Esophagus squamous epithelium (tissue), 5 donors: Measurements from ENCODE around the gene GNPAT. TPM values are rescaled to one million over a fixed set of nuclear protein-coding genes. Genes with fewer than 3 reads are reported as not detected.

Experiments
- DNase-seq: peaks from one replicate; lab custom pipeline; 2025; lab: John Stamatoyannopoulos, UW
- H3K27ac ChIP-seq, 4 donors: fragments of 200-600 bp; sonication (generic); one replicate each; pipeline ENCODE4 v1.5.1; 2016 to 2019; ENCODE audit warnings: mild to moderate bottlenecking in 1 of 4
- H3K27me3 ChIP-seq, 4 donors: fragments of 200-600 bp; sonication (generic); 1 replicate in 3 of 4; 2 replicates in 1 of 4; pipeline versions ENCODE4 v1.5.1 to v1.6.0; 2017 to 2021; ENCODE audit warnings: antibody characterized with exemption in 1 of 4
- H3K36me3 ChIP-seq, 3 donors: fragments of 200-600 bp; sonication (generic); one replicate each; pipeline ENCODE4 v1.5.1; 2016 to 2019
- H3K4me1 ChIP-seq, 3 donors: fragments of 200-600 bp; sonication (generic); one replicate each; pipeline ENCODE4 v1.5.1; 2017 to 2019
- H3K4me3 ChIP-seq, 4 donors: fragments of 200-600 bp; sonication (generic); 1 replicate in 3 of 4; 2 replicates in 1 of 4; pipeline ENCODE4 v1.5.1; 2016 to 2019; ENCODE audit warnings: mild to moderate bottlenecking in 2 of 4, moderate library complexity in 1 of 4
- H3K9me3 ChIP-seq, 3 donors: fragments of 200-600 bp; sonication (generic); one replicate each; pipeline ENCODE4 v1.5.1; 2016 to 2019
- CTCF ChIP-seq, 6 experiments: fragments of 450-650 bp in 4 of 6; fragments of 200-600 bp in 2 of 6; sonication (generic) in 2 of 6; IDR thresholded peaks; one replicate each; pipeline ENCODE4 v1.5.1; 2016 to 2019; ENCODE audit warnings: antibody characterized with exemption in 6 of 6, mild to moderate bottlenecking in 4 of 6, moderate library complexity in 4 of 6
- POLR2A ChIP-seq, 4 donors: fragments of 450-650 bp; IDR thresholded peaks; one replicate each; pipeline ENCODE4 v1.6.1; 2017; ENCODE audit warnings: antibody characterized with exemption in 4 of 4, mild to moderate bottlenecking in 4 of 4, moderate library complexity in 3 of 4
- WGBS, 2 donors: methylation state at CpG; one replicate each; pipeline ENCODE4 v1.1.5; 2018; 5-methylcytosine and 5-hydroxymethylcytosine counted together
- intact Hi-C: fragments of 100-400 bp; cut with DNase I; formaldehyde crosslinking; loops from one replicate; pipeline ENCODE4 v1.15.0; 2022
- total RNA-seq, 4 donors: library from RNA; depleted of rRNA; stranded (reverse); fragments of >200 nt; gene quantifications; one replicate each; pipeline ENCODE4 v1.1.0, GENCODE V29; 2016
- donor health status: DM: yes; HTN: yes; CAD: no.

The GNPAT gene
- total RNA-seq, 4 donors from 2014 or later = 14.9 to 44.0 (median 25.2) TPM

GRCh38 chr1:231279081-231279480, 38.1 kb downstream of the GNPAT start:
- no peaks in the 10 kb centered on the region for H3K27me3 ChIP-seq

GRCh38 chr1:231279683-231280082, 38.7 kb downstream of the GNPAT start:
- intact Hi-C loops = no loop called here
- peaks cover 0 to 24% (median 6%) of the 10 kb centered on the region in 3 donors for H3K4me1 ChIP-seq
- no peak for TF ChIP-seq POLR2A (IDR thresholded peaks at IDR 0.05)

More at GRCh38 chr1:231279081-231279480, 38.1 kb downstream of the GNPAT start:
- WGBS, 2 donors = 9 to 30% methylated on average over 1 of the region's 1 CpG
- DNase-seq = no peak
- no peak overlapping the region for H3K4me3 ChIP-seq
- intact Hi-C loops = no loop called here
- peak overlapping the region; percentile 28 to 58 (median 38) for H3K27ac ChIP-seq
- H3K9me3 ChIP-seq = no peaks in the 10 kb centered on the region
- H3K4me1 ChIP-seq = peaks cover 0 to 24% (median 6%) of the 10 kb centered on the region in 3 donors
- TF ChIP-seq POLR2A (IDR thresholded peaks at IDR 0.05) (no peak), CTCF (IDR thresholded peaks at IDR 0.05) (no peak)
- H3K36me3 ChIP-seq = peaks cover 0 to 34% (median 2%) of the 10 kb centered on the region in 3 donors

GRCh38 chr1:231284441-231284840, 43.4 kb downstream of the GNPAT start:
- no peak for TF ChIP-seq CTCF (IDR thresholded peaks at IDR 0.05)
- no peaks in the 10 kb centered on the region for H3K9me3 ChIP-seq
- H3K27ac ChIP-seq = no peak overlapping the region
- no peaks in the 10 kb centered on the region for H3K36me3 ChIP-seq
- H3K4me3 ChIP-seq = no peak overlapping the region
- no peak for DNase-seq
- peaks cover 0 to 5% (median 0%) of the 10 kb centered on the region in 3 donors for H3K4me1 ChIP-seq
- H3K27me3 ChIP-seq = no peaks in the 10 kb centered on the region
- 92 to 100% methylated on average over 6 of the region's 6 CpGs for WGBS, 2 donors
- intact Hi-C loops = no loop called here

More at GRCh38 chr1:231279683-231280082, 38.7 kb downstream of the GNPAT start:
- Histone ChIP-seq H3K36me3 (peaks cover 0 to 28% (median 0%) of the 10 kb centered on the region in 3 donors), H3K27me3 (no peaks in the 10 kb centered on the region), H3K27ac (peak overlapping the region in 2 of 4 donors; percentile 34 to 58), H3K9me3 (no peaks in the 10 kb centered on the region), H3K4me3 (no peak overlapping the region)
- WGBS, 2 donors = 67 to 78% methylated on average over 7 of the region's 7 CpGs
- no peak for DNase-seq

GRCh38 chr1:231286603-231287002, 45.6 kb downstream of the GNPAT start:
- no peaks in the 10 kb centered on the region for H3K27me3 ChIP-seq
- no peaks in the 10 kb centered on the region for H3K4me1 ChIP-seq
- 90 to 96% methylated on average over 6 of the region's 6 CpGs for WGBS, 2 donors
- no peaks in the 10 kb centered on the region for H3K9me3 ChIP-seq
- no peaks in the 10 kb centered on the region for H3K36me3 ChIP-seq
- intact Hi-C loops = no loop called here
- no peak overlapping the region for H3K4me3 ChIP-seq
- H3K27ac ChIP-seq = no peak overlapping the region
- TF ChIP-seq POLR2A (IDR thresholded peaks at IDR 0.05) = no peak
- TF ChIP-seq CTCF (IDR thresholded peaks at IDR 0.05) = no peak
- no peak for DNase-seq

GRCh38 chr1:231295938-231296337, 54.9 kb downstream of the GNPAT start:
- intact Hi-C loops = no loop called here
- Histone ChIP-seq H3K27ac (no peak overlapping the region), H3K4me1 (no peaks in the 10 kb centered on the region), H3K9me3 (no peaks in the 10 kb centered on the region), H3K4me3 (no peak overlapping the region), H3K36me3 (no peaks in the 10 kb centered on the region), H3K27me3 (no peaks in the 10 kb centered on the region)
- no peak for TF ChIP-seq POLR2A (IDR thresholded peaks at IDR 0.05)
- no peak for TF ChIP-seq CTCF (IDR thresholded peaks at IDR 0.05)
- 88 to 93% methylated on average over 4 of the region's 4 CpGs for WGBS, 2 donors
- no peak for DNase-seq

GRCh38 chr1:231301990-231302389, 61.0 kb downstream of the GNPAT start:
- no peaks in the 10 kb centered on the region for H3K4me1 ChIP-seq
- DNase-seq = no peak
- no peaks in the 10 kb centered on the region for H3K9me3 ChIP-seq
- intact Hi-C loops = no loop called here
- H3K27me3 ChIP-seq = no peaks in the 10 kb centered on the region
- WGBS, 2 donors = 80 to 88% methylated on average over 3 of the region's 3 CpGs
- H3K4me3 ChIP-seq = no peak overlapping the region
- TF ChIP-seq CTCF (IDR thresholded peaks at IDR 0.05) (no peak), POLR2A (IDR thresholded peaks at IDR 0.05) (no peak)
- no peak overlapping the region for H3K27ac ChIP-seq
- H3K36me3 ChIP-seq = no peaks in the 10 kb centered on the region
